ENCODE measurements around the gene DCAF5. TPM values are rescaled to one million over a fixed set of nuclear protein-coding genes. Genes with fewer than 3 reads are reported as not detected.

Gene DCAF5
- total RNA-seq, 4 donors from 2014 or later: 34.9 to 67.6 (median 48.1) TPM

GRCh38 chr14:69133206-69134125 is 19.5 kb downstream of the DCAF5 start:
- Histone ChIP-seq H3K27ac (no peak overlapping the region), H3K36me3 (no peaks in the 10 kb centered on the region), H3K9me3 (no peaks in the 10 kb centered on the region), H3K27me3 (no peaks in the 10 kb centered on the region), H3K4me1 (peaks cover 47% of the 10 kb centered on the region), H3K4me3 (no peak overlapping the region)
- no peak for DNase-seq (ENCODE audit: low spot score in 2 of 2)
- WGBS: 44% methylated on average over 3 of the region's 3 CpGs
- TF ChIP-seq POLR2AphosphoS5 (IDR thresholded peaks at IDR 0.05): no peak
- no peak for TF ChIP-seq CTCF (IDR thresholded peaks at IDR 0.05)
- no peak for TF ChIP-seq POLR2A (IDR thresholded peaks at IDR 0.05)
- no peak for TF ChIP-seq EP300 (IDR thresholded peaks at IDR 0.05)

- H3K4me1 ChIP-seq: peaks cover 42% of the 10 kb centered on the region
- no peaks in the 10 kb centered on the region for H3K36me3 ChIP-seq
- TF ChIP-seq CTCF (IDR thresholded peaks at IDR 0.05): no peak
- WGBS: 68% methylated on average over 4 of the region's 4 CpGs
- H3K9me3 ChIP-seq: no peaks in the 10 kb centered on the region
- DNase-seq (ENCODE audit: low spot score in 2 of 2): no peak
- H3K27ac ChIP-seq: no peak overlapping the region
- H3K27me3 ChIP-seq: no peaks in the 10 kb centered on the region
- H3K4me3 ChIP-seq: no peak overlapping the region
Measured at GRCh38 chr14:69132513-69133181, 20.3 kb downstream of the DCAF5 start.

GRCh38 chr14:69131176-69131575 is 21.7 kb downstream of the DCAF5 start:
- Histone ChIP-seq H3K9me3 (no peaks in the 10 kb centered on the region), H3K27me3 (no peaks in the 10 kb centered on the region), H3K27ac (no peak overlapping the region), H3K4me1 (peaks cover 36% of the 10 kb centered on the region), H3K36me3 (no peaks in the 10 kb centered on the region), H3K4me3 (no peak overlapping the region)
- TF ChIP-seq CTCF (IDR thresholded peaks at IDR 0.05) (no peak), POLR2A (IDR thresholded peaks at IDR 0.05) (no peak), POLR2AphosphoS5 (IDR thresholded peaks at IDR 0.05) (no peak)
- no peak for DNase-seq (ENCODE audit: low spot score in 2 of 2)
- WGBS: 91% methylated on average over 2 of the region's 2 CpGs

GRCh38 chr14:69129264-69129880 is 23.5 kb downstream of the DCAF5 start:
- Histone ChIP-seq H3K4me3 (no peak overlapping the region), H3K36me3 (no peaks in the 10 kb centered on the region), H3K27ac (peak overlapping the region; percentile 20), H3K9me3 (no peaks in the 10 kb centered on the region), H3K4me1 (peaks cover 36% of the 10 kb centered on the region), H3K27me3 (no peaks in the 10 kb centered on the region)
- TF ChIP-seq CTCF (IDR thresholded peaks at IDR 0.05): peak; percentile 74 to 85
- no peak for TF ChIP-seq POLR2AphosphoS5 (IDR thresholded peaks at IDR 0.05)
- WGBS: 11% methylated on average over 7 of the region's 7 CpGs
- peak in 1 of 2 donors; percentile 70 for DNase-seq (ENCODE audit: low spot score in 2 of 2)

- H3K4me3 ChIP-seq: no peak overlapping the region
Measured at GRCh38 chr14:69118305-69118704, 34.6 kb downstream of the DCAF5 start.

More at GRCh38 chr14:69118305-69118704, 34.6 kb downstream of the DCAF5 start:
- Histone ChIP-seq H3K27ac (no peak overlapping the region), H3K4me1 (no peaks in the 10 kb centered on the region), H3K27me3 (no peaks in the 10 kb centered on the region), H3K36me3 (peaks cover 67% of the 10 kb centered on the region), H3K9me3 (no peaks in the 10 kb centered on the region)
- 100% methylated on average over 1 of the region's 1 CpG for WGBS
- DNase-seq (ENCODE audit: low spot score in 2 of 2): no peak
- TF ChIP-seq POLR2AphosphoS5 (IDR thresholded peaks at IDR 0.05) (no peak), CTCF (IDR thresholded peaks at IDR 0.05) (no peak), EP300 (IDR thresholded peaks at IDR 0.05) (no peak), POLR2A (IDR thresholded peaks at IDR 0.05) (no peak)
